ENCODE measurements around the gene PIK3C2G.

GRCh38 chr12:18340786-18341185, 79.5 kb downstream of the PIK3C2G start:
- TF ChIP-seq CTCF (optimal IDR thresholded peaks at IDR 0.05 in 1 of 3, IDR thresholded peaks at IDR 0.05 in 1 of 3, conservative IDR thresholded peaks at IDR 0.05 in 1 of 3; ENCODE audit: extremely low read depth in 1 of 3, insufficient read depth in 2 of 3, low read length in 3 of 3) (no peak), EZH2 (IDR thresholded peaks at IDR 0.05; ENCODE audit: low read length) (no peak)

Measured in keratinocyte (primary cell).